ENCODE results near the gene SYPL2.

The SYPL2 gene

DNA sequence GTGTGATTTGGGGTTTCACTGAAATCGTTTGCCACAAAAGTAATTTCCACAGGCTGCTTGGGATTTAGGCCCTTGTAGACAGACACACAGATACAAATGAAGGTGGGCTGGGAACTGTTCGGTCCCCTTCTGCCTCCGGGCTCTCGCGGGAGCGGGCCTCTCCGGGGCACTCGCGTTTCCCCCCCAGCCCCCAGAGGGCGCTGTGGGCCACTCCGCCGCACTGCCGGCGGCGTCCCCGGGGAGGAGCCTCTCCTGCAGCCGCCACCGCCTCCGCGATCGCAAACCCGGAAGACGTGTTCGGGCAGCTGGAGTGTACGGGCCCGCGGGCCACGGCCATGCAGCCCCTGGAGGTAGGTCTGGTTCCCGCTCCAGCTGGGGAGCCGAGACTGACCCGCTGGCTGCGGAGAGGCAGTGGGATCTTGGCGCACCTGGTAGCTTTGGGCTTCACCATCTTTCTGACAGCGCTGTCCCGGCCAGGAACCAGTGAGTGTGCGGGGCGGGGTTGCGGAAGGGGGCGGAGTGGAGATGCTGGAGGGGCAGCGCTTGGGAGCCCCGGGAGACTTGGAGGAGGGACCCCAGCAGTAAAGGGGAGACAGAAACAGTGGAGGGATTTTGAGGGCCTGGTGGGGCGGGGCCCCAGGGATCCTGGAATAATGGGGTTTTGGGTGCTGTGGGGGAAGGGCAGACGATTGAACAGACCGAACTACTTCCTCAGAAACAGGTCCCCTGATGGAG, 27.6 kb downstream of the SYPL2 start, which contains the start of gene CYB561D1:
TSS of gene CYB561D1 (plus strand) at position 290 of the 735 bp plus-strand sequence. CDS start at position 336, 46 bp downstream.
- Histone ChIP-seq H3K27me3 (ENCODE audit: insufficient read depth, low read length, poor library complexity, severe bottlenecking) (no peaks in the 10 kb centered on the region), H3K4me1 (ENCODE audit: insufficient read depth, low read length, poor library complexity, severe bottlenecking) (peaks cover 25% of the 10 kb centered on the region), H3K9me2 (replicated peaks; ENCODE audit: low read depth, low read length) (no peaks in the 10 kb centered on the region), H3K36me3 (ENCODE audit: insufficient read depth, low read length) (peaks cover 6% of the 10 kb centered on the region; the same call in 1 of the 2 replicates), H3K79me2 (ENCODE audit: insufficient read depth, low read length) (peaks cover 34% of the 10 kb centered on the region), H3K4me3 (ENCODE audit: low read length, poor library complexity, severe bottlenecking) (peak within 1 kb of the TSS; percentile 96), H3K4me2 (ENCODE audit: low read depth, low read length, poor library complexity, severe bottlenecking) (peak within 1 kb of the TSS; percentile 80), H3F3A (ENCODE audit: low read depth) (no peaks in the 10 kb centered on the region), H2AFZ (ENCODE audit: low read length) (peak within 1 kb of the TSS; percentile 91), H3K9me3 (ENCODE audit: insufficient read depth, low read depth, low read length) (no peaks in the 10 kb centered on the region), H3K9ac (ENCODE audit: low read depth, low read length, poor library complexity, severe bottlenecking) (peak within 1 kb of the TSS; percentile 69), H4K20me1 (ENCODE audit: insufficient read depth, low read length, poor library complexity, severe bottlenecking) (peaks cover 7% of the 10 kb centered on the region)
- no peak for TF ChIP-seq EZH2phosphoT487 (IDR thresholded peaks at IDR 0.05; ENCODE audit: borderline replicate concordance)
- TF ChIP-seq, protein P1, sequence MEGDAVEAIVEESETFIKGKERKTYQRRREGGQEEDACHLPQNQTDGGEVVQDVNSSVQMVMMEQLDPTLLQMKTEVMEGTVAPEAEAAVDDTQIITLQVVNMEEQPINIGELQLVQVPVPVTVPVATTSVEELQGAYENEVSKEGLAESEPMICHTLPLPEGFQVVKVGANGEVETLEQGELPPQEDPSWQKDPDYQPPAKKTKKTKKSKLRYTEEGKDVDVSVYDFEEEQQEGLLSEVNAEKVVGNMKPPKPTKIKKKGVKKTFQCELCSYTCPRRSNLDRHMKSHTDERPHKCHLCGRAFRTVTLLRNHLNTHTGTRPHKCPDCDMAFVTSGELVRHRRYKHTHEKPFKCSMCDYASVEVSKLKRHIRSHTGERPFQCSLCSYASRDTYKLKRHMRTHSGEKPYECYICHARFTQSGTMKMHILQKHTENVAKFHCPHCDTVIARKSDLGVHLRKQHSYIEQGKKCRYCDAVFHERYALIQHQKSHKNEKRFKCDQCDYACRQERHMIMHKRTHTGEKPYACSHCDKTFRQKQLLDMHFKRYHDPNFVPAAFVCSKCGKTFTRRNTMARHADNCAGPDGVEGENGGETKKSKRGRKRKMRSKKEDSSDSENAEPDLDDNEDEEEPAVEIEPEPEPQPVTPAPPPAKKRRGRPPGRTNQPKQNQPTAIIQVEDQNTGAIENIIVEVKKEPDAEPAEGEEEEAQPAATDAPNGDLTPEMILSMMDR (conservative IDR thresholded peaks at IDR 0.05; ENCODE audit: low read length), result peak; percentile 83

DNA sequence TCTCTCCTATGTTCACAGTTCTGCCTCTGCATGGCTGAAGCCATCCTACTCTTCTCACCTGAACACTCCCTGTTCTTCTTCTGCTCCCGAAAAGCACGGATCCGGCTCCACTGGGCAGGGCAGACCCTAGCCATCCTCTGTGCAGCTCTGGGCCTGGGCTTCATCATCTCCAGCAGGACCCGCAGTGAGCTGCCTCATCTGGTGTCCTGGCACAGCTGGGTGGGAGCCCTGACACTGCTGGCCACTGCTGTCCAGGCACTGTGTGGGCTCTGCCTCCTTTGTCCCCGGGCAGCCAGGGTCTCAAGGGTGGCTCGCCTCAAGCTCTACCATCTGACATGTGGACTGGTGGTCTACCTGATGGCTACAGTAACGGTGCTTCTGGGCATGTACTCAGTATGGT, 29.4 kb downstream of the SYPL2 start:
- no peak for TF ChIP-seq EZH2phosphoT487 (IDR thresholded peaks at IDR 0.05; ENCODE audit: borderline replicate concordance)
- TF ChIP-seq, protein P1 (conservative IDR thresholded peaks at IDR 0.05; ENCODE audit: low read length), result no peak
- H3K4me3 ChIP-seq (ENCODE audit: low read length, poor library complexity, severe bottlenecking), result peak overlapping the region; percentile 96
- no peaks in the 10 kb centered on the region for H3K27me3 ChIP-seq (ENCODE audit: insufficient read depth, low read length, poor library complexity, severe bottlenecking)
- no peaks in the 10 kb centered on the region for H3K9me2 ChIP-seq (replicated peaks; ENCODE audit: low read depth, low read length)
- H3K79me2 ChIP-seq (ENCODE audit: insufficient read depth, low read length), result peaks cover 34% of the 10 kb centered on the region
- H3K4me1 ChIP-seq (ENCODE audit: insufficient read depth, low read length, poor library complexity, severe bottlenecking), result peaks cover 28% of the 10 kb centered on the region
- no peak overlapping the region for H2AFZ ChIP-seq (ENCODE audit: low read length)
- H4K20me1 ChIP-seq (ENCODE audit: insufficient read depth, low read length, poor library complexity, severe bottlenecking), result peaks cover 7% of the 10 kb centered on the region
- H3K9ac ChIP-seq (ENCODE audit: low read depth, low read length, poor library complexity, severe bottlenecking), result peak overlapping the region; percentile 69
- H3F3A ChIP-seq (ENCODE audit: low read depth), result no peaks in the 10 kb centered on the region
- peak overlapping the region; percentile 80 for H3K4me2 ChIP-seq (ENCODE audit: low read depth, low read length, poor library complexity, severe bottlenecking)
- H3K36me3 ChIP-seq (ENCODE audit: insufficient read depth, low read length), result peaks cover 6% of the 10 kb centered on the region; the same call in 1 of the 2 replicates
- H3K9me3 ChIP-seq (ENCODE audit: insufficient read depth, low read depth, low read length), result no peaks in the 10 kb centered on the region

- peaks cover 46% of the 10 kb centered on the region for H3K4me1 ChIP-seq (ENCODE audit: insufficient read depth, low read length, poor library complexity, severe bottlenecking)
- peaks cover 7% of the 10 kb centered on the region for H4K20me1 ChIP-seq (ENCODE audit: insufficient read depth, low read length, poor library complexity, severe bottlenecking)
- no peak overlapping the region for H2AFZ ChIP-seq (ENCODE audit: low read length)
- H3K27me3 ChIP-seq (ENCODE audit: insufficient read depth, low read length, poor library complexity, severe bottlenecking), result no peaks in the 10 kb centered on the region
- H3K4me3 ChIP-seq (ENCODE audit: low read length, poor library complexity, severe bottlenecking), result no peak overlapping the region
- no peaks in the 10 kb centered on the region for H3F3A ChIP-seq (ENCODE audit: low read depth)
- H3K36me3 ChIP-seq (ENCODE audit: insufficient read depth, low read length), result peaks cover 6% of the 10 kb centered on the region; the same call in 1 of the 2 replicates
- peak overlapping the region; percentile 80 for H3K4me2 ChIP-seq (ENCODE audit: low read depth, low read length, poor library complexity, severe bottlenecking)
- H3K9me2 ChIP-seq (replicated peaks; ENCODE audit: low read depth, low read length), result no peaks in the 10 kb centered on the region
- no peak for TF ChIP-seq EZH2phosphoT487 (IDR thresholded peaks at IDR 0.05; ENCODE audit: borderline replicate concordance)
- TF ChIP-seq, protein P1 (conservative IDR thresholded peaks at IDR 0.05; ENCODE audit: low read length), result no peak
- no peaks in the 10 kb centered on the region for H3K9me3 ChIP-seq (ENCODE audit: insufficient read depth, low read depth, low read length)
- H3K9ac ChIP-seq (ENCODE audit: low read depth, low read length, poor library complexity, severe bottlenecking), result peak overlapping the region; percentile 7
- peaks cover 34% of the 10 kb centered on the region for H3K79me2 ChIP-seq (ENCODE audit: insufficient read depth, low read length)
These were observed 31.3 kb downstream of the SYPL2 start for GRCh38 chr1:109497449-109498160.

Measured in Loucy (cell line).